Osteoblast (primary cell): Measurements from ENCODE around the gene C1S. TPM values are rescaled to one million over a fixed set of nuclear protein-coding genes. Genes with fewer than 3 reads are reported as not detected.

Experiments used
- DNase-seq: peaks from one replicate; pipeline ENCODE4 v3.0.0; 2011; ENCODE audit warnings: low spot score, mixed read lengths; ENCODE audit not compliant: insufficient read length; ENCODE audit errors: missing footprints
- H2AFZ ChIP-seq: 2 replicates; pipeline ENCODE4 v1.6.0; 2011; ENCODE audit warnings: mild to moderate bottlenecking, low read length
- H3K27ac ChIP-seq: 2 replicates; pipeline ENCODE4 v1.5.1; 2011; ENCODE audit warnings: mild to moderate bottlenecking, low read depth, low read length, moderate library complexity
- H3K27me3 ChIP-seq: 2 replicates; pipeline ENCODE4 v1.6.0; 2012; ENCODE audit warnings: mild to moderate bottlenecking, control low read depth, inconsistent platforms, low read length, moderate library complexity; ENCODE audit not compliant: insufficient read depth
- H3K36me3 ChIP-seq: 2 replicates; pipeline ENCODE4 v1.5.1; 2011; ENCODE audit warnings: mild to moderate bottlenecking, low read length, control low read depth, moderate library complexity; ENCODE audit not compliant: insufficient read depth
- H3K4me1 ChIP-seq: 2 replicates; pipeline ENCODE4 v1.5.1; 2011; ENCODE audit warnings: mild to moderate bottlenecking, low read length, control low read depth, moderate library complexity; ENCODE audit not compliant: insufficient read depth
- H3K4me2 ChIP-seq: 2 replicates; pipeline ENCODE4 v1.6.0; 2011; ENCODE audit warnings: mild to moderate bottlenecking, low read length; ENCODE audit not compliant: insufficient read depth
- H3K4me3 ChIP-seq: fragments of 200-600 bp; sonication (generic); 3 replicates; pipeline ENCODE4 v1.5.1; 2012; ENCODE audit warnings: mild to moderate bottlenecking, low read length, inconsistent platforms; ENCODE audit not compliant: insufficient read depth
- H3K79me2 ChIP-seq: 2 replicates; pipeline ENCODE4 v1.6.0; 2012; ENCODE audit warnings: mild to moderate bottlenecking, low read length, control low read depth, inconsistent platforms; ENCODE audit not compliant: insufficient read depth
- H3K9me3 ChIP-seq: 2 replicates; pipeline ENCODE4 v1.5.1; 2011; ENCODE audit warnings: low read depth, low read length, control low read depth
- H4K20me1 ChIP-seq: 2 replicates; pipeline ENCODE4 v1.6.0; 2012; ENCODE audit warnings: mild to moderate bottlenecking, low read length, control low read depth; ENCODE audit not compliant: insufficient read depth
- total RNA-seq: library from RNA; depleted of rRNA; stranded (reverse); fragments of >200 nt; gene quantifications from 2 replicates; pipeline ENCODE4 v1.2.3, GENCODE V29; 2012
- TF ChIP-seq, protein P1 (sequence below): IDR thresholded peaks from 2 replicates; pipeline ENCODE4 v1.5.1; 2011; ENCODE audit warnings: mild to moderate bottlenecking, low read depth, low read length, moderate library complexity; ENCODE audit errors: extremely low read depth

C1S gene
- total RNA-seq, 1 donor, result 443 TPM

DNA sequence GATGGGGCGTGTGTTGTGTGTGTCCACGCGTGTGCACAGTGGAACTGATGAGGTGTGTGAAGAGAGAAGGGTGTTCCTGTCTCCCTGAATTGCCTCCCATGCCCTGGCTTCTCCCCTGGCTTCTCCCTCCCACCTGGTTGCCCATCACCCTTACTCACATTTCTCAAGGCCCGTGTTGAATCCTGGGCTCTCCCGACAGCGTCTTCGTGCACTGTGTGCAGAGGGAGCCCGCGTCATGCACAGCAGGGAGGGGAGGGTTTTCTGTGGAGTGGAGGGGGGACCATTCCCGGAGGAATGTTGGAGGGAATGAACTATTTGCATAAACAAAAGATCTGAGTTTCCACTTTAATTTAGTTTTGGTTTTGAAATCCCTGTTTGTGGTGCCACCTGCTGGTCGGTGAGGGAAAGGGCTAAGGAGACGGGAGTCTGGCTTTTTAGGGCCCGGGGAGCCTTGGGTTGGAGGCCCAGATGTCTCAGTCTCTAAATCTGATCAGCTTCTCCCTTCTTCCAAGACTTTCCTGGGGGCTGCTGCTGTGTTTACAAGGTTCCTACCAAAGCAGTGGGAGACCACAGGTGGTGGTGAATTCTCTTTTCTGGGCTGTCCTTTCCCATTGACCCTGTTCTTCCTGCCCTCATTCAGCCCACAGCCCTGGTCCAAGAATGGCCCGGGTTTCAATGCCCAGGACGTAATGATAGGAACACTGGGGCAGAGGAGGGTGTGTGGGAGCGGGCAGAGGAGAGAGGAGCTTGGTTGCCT, 31.9 kb downstream of the C1S start, which contains the start of gene C1R:
TSS of gene C1R (minus strand) at position 217 of the 757 bp plus-strand sequence. CDS start at position 160, 57 bp downstream.
- Histone ChIP-seq H3K79me2 (no peaks in the 10 kb centered on the region), H3K4me2 (peak within 1 kb of the TSS; percentile 99), H3K4me1 (peaks cover 23% of the 10 kb centered on the region), H4K20me1 (no peaks in the 10 kb centered on the region), H3K27me3 (peaks cover 3% of the 10 kb centered on the region), H3K4me3 (peak within 1 kb of the TSS; percentile 86), H3K9me3 (no peaks in the 10 kb centered on the region), H2AFZ (peak within 1 kb of the TSS; percentile 95), H3K36me3 (peaks cover 17% of the 10 kb centered on the region), H3K27ac (peak within 1 kb of the TSS; percentile 80)
- peak; percentile 96 for DNase-seq
- TF ChIP-seq, protein P1, sequence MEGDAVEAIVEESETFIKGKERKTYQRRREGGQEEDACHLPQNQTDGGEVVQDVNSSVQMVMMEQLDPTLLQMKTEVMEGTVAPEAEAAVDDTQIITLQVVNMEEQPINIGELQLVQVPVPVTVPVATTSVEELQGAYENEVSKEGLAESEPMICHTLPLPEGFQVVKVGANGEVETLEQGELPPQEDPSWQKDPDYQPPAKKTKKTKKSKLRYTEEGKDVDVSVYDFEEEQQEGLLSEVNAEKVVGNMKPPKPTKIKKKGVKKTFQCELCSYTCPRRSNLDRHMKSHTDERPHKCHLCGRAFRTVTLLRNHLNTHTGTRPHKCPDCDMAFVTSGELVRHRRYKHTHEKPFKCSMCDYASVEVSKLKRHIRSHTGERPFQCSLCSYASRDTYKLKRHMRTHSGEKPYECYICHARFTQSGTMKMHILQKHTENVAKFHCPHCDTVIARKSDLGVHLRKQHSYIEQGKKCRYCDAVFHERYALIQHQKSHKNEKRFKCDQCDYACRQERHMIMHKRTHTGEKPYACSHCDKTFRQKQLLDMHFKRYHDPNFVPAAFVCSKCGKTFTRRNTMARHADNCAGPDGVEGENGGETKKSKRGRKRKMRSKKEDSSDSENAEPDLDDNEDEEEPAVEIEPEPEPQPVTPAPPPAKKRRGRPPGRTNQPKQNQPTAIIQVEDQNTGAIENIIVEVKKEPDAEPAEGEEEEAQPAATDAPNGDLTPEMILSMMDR, result peak; percentile 93

DNA sequence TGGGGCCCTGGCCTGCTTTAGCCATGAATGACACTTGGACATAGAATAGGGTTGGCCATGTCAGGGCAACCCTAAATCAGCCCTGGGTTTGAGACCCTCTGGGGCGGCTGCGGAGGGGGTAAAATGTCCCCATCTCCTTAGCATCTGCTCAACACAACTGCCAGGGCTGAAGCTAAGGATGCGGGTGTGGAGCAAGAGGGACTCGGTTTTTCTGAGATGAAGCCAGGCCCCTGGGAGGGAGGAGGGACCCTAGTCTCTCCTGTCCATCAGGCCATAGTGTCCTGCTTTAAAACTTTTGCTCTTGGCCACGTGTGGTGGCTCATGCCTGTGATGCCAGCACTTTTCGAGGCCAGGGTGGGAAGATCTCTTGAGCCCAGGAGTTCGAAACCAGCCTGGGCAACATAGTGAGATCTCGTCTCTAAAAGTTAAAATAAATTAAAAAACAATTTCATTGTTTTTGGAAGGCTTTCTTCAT, 32.5 kb downstream of the C1S start:
- no peak overlapping the region for H3K4me3 ChIP-seq
- TF ChIP-seq, protein P1, result no peak
- peak overlapping the region; percentile 95 for H2AFZ ChIP-seq
- H4K20me1 ChIP-seq, result no peaks in the 10 kb centered on the region
- H3K4me1 ChIP-seq, result peaks cover 23% of the 10 kb centered on the region
- no peak for DNase-seq
- peaks cover 3% of the 10 kb centered on the region for H3K27me3 ChIP-seq
- H3K79me2 ChIP-seq, result no peaks in the 10 kb centered on the region
- no peak overlapping the region for H3K27ac ChIP-seq
- peaks cover 14% of the 10 kb centered on the region for H3K36me3 ChIP-seq
- no peak overlapping the region for H3K4me2 ChIP-seq
- H3K9me3 ChIP-seq, result no peaks in the 10 kb centered on the region

DNA sequence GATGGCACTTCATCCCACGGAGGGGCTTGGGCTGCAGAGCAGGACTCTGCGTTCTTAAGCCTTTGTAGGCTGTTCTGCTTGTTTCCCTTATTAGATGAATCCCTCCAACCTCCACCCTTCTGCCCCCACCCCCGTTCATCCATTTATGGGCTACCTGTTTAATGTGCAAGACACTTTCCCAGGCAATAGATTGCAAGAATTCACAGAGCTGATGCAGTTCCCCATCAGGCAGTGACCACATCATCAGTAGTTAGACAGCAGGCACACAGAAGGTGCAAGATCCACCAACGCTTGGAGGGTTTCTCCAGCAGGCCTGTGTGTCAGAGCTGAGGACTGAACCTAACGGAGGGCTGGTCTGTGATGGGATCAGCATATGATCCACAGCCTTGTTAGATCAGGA, 33.0 kb downstream of the C1S start:
- H3K27me3 ChIP-seq, result peaks cover 3% of the 10 kb centered on the region
- TF ChIP-seq, protein P1, result no peak
- H4K20me1 ChIP-seq, result no peaks in the 10 kb centered on the region
- DNase-seq, result no peak
- H2AFZ ChIP-seq, result no peak overlapping the region
- H3K9me3 ChIP-seq, result no peaks in the 10 kb centered on the region
- no peak overlapping the region for H3K4me2 ChIP-seq
- no peak overlapping the region for H3K27ac ChIP-seq
- H3K36me3 ChIP-seq, result peaks cover 17% of the 10 kb centered on the region
- no peaks in the 10 kb centered on the region for H3K79me2 ChIP-seq
- peaks cover 23% of the 10 kb centered on the region for H3K4me1 ChIP-seq
- no peak overlapping the region for H3K4me3 ChIP-seq

DNA sequence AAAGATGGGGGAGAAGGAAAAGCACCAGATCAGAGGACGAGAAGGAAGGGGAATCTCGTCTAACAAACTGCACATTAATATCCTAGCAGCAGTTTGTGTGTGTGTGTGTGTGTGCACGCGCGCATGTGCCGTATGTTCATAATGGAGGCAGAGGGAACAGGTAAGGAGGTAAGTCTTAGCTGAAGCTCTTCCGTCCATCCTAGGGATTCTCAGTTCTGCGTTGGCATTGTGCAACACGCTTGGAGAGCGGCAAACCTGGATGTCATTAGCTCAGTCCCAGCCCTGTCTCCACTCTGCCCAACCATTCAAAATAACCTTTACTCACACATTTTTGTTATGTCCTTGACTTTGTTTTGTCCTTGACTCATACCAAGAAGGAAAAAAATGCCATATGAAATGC, 33.4 kb downstream of the C1S start:
- peaks cover 17% of the 10 kb centered on the region for H3K36me3 ChIP-seq
- peak; percentile 73 for DNase-seq
- no peak overlapping the region for H3K4me2 ChIP-seq
- H2AFZ ChIP-seq, result no peak overlapping the region
- peaks cover 3% of the 10 kb centered on the region for H3K27me3 ChIP-seq
- H3K4me1 ChIP-seq, result peaks cover 23% of the 10 kb centered on the region
- H3K4me3 ChIP-seq, result no peak overlapping the region
- no peaks in the 10 kb centered on the region for H3K9me3 ChIP-seq
- TF ChIP-seq, protein P1, result no peak
- no peak overlapping the region for H3K27ac ChIP-seq
- no peaks in the 10 kb centered on the region for H3K79me2 ChIP-seq
- no peaks in the 10 kb centered on the region for H4K20me1 ChIP-seq
